ENCODE data around the gene ACVR1. TPM values are rescaled to one million over a fixed set of nuclear protein-coding genes. Genes with fewer than 3 reads are reported as not detected.
A peak's percentile ranks its signal among the peaks of the same experiment; 100 is the strongest.

ACVR1 gene
- total and polyA plus RNA-seq, 8 donors, result 27.3 to 37.7 (median 31.8) TPM

DNA sequence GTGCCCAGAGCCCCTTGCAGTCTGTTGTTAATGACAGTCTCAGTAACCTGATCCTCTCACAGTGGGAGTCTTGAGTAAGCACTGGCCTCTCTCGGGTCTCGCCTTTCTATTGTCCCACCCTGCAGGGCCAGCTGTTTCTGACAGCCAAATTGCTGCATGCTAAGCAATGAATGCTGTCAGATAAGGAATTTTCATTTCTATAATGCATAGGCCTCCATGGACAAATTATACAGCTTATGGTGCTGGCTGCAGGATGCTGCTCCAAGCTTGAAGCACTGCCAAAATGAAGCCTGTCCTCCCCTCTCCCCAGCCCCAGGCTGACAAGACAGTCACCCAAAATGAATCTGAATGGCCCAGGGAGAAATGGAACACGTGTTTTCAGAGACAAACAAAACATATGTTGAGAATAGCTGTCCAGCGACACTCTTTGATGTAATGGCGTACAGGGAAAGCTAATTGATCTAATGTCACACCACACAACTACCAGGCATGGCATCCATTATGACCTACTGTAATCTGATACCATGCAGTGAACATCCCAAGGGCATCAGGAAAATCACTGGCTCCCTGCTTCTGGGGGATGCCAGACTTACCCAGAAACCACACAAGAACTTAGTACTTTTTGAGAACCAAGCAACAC is 36.8 kb downstream of the ACVR1 start:
- peaks cover 25 to 43% of the 10 kb centered on the region in 2 donors for H3K4me1 ChIP-seq
- TF ChIP-seq, protein P1, sequence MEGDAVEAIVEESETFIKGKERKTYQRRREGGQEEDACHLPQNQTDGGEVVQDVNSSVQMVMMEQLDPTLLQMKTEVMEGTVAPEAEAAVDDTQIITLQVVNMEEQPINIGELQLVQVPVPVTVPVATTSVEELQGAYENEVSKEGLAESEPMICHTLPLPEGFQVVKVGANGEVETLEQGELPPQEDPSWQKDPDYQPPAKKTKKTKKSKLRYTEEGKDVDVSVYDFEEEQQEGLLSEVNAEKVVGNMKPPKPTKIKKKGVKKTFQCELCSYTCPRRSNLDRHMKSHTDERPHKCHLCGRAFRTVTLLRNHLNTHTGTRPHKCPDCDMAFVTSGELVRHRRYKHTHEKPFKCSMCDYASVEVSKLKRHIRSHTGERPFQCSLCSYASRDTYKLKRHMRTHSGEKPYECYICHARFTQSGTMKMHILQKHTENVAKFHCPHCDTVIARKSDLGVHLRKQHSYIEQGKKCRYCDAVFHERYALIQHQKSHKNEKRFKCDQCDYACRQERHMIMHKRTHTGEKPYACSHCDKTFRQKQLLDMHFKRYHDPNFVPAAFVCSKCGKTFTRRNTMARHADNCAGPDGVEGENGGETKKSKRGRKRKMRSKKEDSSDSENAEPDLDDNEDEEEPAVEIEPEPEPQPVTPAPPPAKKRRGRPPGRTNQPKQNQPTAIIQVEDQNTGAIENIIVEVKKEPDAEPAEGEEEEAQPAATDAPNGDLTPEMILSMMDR (IDR thresholded peaks at IDR 0.05), result no peak
- H3K27me3 ChIP-seq, result no peaks in the 10 kb centered on the region
- ATAC-seq, result no peak
- peak in 2 of 4 donors; percentile 60 to 81 for DNase-seq
- no peaks in the 10 kb centered on the region for H3K36me3 ChIP-seq
- H3K27ac ChIP-seq, result peak overlapping the region; percentile 76 to 78
- no peak overlapping the region for H3K4me3 ChIP-seq
- intact Hi-C loops (cut with DNase I), result no loop called here
- H3K9me3 ChIP-seq, result no peaks in the 10 kb centered on the region

GRCh38 chr2:157838442-157839161 is 37.5 kb downstream of the ACVR1 start:
- H3K36me3 ChIP-seq, result no peaks in the 10 kb centered on the region
- DNase-seq (peak in 2 of 4 donors; percentile 47 to 64), ATAC-seq (peak; percentile 80)
- peak overlapping the region; percentile 76 to 78 for H3K27ac ChIP-seq
- TF ChIP-seq, protein P1 (IDR thresholded peaks at IDR 0.05), result no peak
- no peaks in the 10 kb centered on the region for H3K9me3 ChIP-seq
- peak overlapping the region; percentile 4 to 21 for H3K4me3 ChIP-seq
- H3K27me3 ChIP-seq, result no peaks in the 10 kb centered on the region
- intact Hi-C loops (cut with DNase I), result no loop called here
- H3K4me1 ChIP-seq, result peaks cover 25 to 36% of the 10 kb centered on the region in 2 donors

DNA sequence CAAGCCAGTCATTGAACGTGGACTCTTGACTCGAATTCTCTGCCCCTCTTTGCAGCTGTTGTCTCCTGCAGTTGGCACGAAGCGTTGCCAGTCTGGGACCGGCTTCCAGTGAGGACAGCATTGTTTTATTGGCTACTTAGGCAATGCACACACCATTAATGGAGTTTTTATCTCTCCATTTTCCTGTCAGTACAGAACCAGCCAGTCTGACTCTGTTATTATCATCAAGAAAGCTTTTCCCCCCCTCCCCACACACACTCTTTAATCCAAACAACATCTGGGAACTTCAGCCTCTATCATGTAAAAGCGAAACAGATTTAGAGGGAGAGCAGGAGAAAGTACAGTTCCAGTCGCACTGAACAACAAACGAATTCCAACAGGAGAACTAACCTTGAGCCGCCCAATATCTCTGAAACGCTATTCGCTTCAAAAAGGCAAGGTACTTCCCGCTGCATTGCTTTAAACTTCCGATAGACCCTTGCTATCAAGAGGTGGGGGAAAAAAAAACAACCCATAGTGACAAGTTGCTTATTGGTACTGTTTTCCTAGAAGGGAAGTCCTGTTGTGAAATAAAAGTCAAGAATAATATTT is 38.2 kb downstream of the ACVR1 start:
- intact Hi-C loops (cut with DNase I), result no loop called here
- no peak for ATAC-seq
- Histone ChIP-seq H3K4me1 (peaks cover 25 to 34% of the 10 kb centered on the region in 2 donors), H3K27ac (peak overlapping the region; percentile 76 to 78), H3K27me3 (no peaks in the 10 kb centered on the region), H3K9me3 (no peaks in the 10 kb centered on the region), H3K4me3 (peak overlapping the region; percentile 4 to 21), H3K36me3 (no peaks in the 10 kb centered on the region)
- TF ChIP-seq, protein P1 (IDR thresholded peaks at IDR 0.05), result no peak
- peak in 1 of 4 donors; percentile 58 for DNase-seq

DNA sequence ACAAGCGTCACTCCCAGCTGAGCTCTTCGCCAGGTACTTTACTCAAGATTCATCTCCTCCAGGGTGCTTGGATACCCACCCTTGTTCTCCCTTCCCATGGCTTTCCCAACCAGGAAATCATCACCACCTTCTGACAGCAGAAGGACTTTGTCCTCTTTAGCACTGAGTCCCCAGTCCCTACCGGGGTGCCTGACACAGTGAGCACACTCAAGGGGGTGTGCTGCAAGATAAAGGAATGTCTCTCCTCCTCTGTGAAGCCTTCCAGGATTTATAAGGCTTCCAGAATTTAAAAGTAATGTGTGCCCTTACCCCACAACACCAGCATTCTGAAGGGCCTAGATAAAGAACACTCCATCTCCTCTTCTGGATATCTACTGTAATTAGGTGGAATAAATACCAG is 39.6 kb downstream of the ACVR1 start:
- TF ChIP-seq, protein P1 (IDR thresholded peaks at IDR 0.05), result no peak
- no peak overlapping the region for H3K4me3 ChIP-seq
- no peaks in the 10 kb centered on the region for H3K27me3 ChIP-seq
- intact Hi-C loops (cut with DNase I), result no loop called here
- H3K4me1 ChIP-seq, result peaks cover 25 to 35% of the 10 kb centered on the region in 2 donors
- no peak for DNase-seq
- H3K9me3 ChIP-seq, result no peaks in the 10 kb centered on the region
- H3K27ac ChIP-seq, result no peak overlapping the region
- no peaks in the 10 kb centered on the region for H3K36me3 ChIP-seq
- peak; percentile 8 for ATAC-seq

DNA sequence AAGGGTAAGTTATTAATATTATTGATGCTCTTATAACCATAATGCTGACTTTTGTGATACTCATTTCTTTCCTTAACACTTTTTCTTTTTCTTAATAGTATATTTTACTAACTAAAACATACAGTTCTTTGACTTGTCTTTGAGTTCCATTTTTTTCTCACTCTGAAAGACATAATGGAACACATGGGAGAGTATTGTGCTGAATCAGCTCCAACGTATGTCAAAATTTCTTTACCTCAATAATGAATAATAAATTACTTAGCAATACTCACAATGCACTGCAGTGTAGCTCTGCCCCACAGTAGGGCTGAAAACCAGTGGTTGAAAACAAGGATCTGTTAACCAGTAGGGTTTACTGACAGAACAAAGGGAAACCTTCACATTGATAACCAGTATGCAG is 40.7 kb downstream of the ACVR1 start:
- Histone ChIP-seq H3K4me1 (peaks cover 23 to 38% of the 10 kb centered on the region in 2 donors), H3K27me3 (no peaks in the 10 kb centered on the region), H3K4me3 (no peak overlapping the region), H3K36me3 (no peaks in the 10 kb centered on the region), H3K27ac (no peak overlapping the region), H3K9me3 (no peaks in the 10 kb centered on the region)
- TF ChIP-seq, protein P1 (IDR thresholded peaks at IDR 0.05), result no peak
- no peak for ATAC-seq
- DNase-seq, result no peak
- intact Hi-C loops (cut with DNase I), result no loop called here
